HepG2 (cell line): Measurements from ENCODE around the gene ANKRD27. TPM values are rescaled to one million over a fixed set of nuclear protein-coding genes. Genes with fewer than 3 reads are reported as not detected.

ENCODE experiments used
- BORCS8-MEF2B ChIP-seq: sonication (generic); formaldehyde crosslinking; IDR thresholded peaks from 2 replicates; pipeline ENCODE4 v1.8.0; 2022; ENCODE audit warnings: mild to moderate bottlenecking, missing genetic modification reagents
- BRCA1 ChIP-seq: sonication (generic); formaldehyde crosslinking; IDR thresholded peaks from 2 replicates; pipeline ENCODE4 v1.4.0; 2020; ENCODE audit warnings: missing genetic modification reagents
- CC2D1A ChIP-seq: sonication (generic); formaldehyde crosslinking; IDR thresholded peaks from 2 replicates; pipeline ENCODE4 v1.8.1; 2023; ENCODE audit warnings: mild to moderate bottlenecking, missing genetic modification reagents
- HNRNPUL1 ChIP-seq: fragments of 200-400 bp; formaldehyde crosslinking; IDR thresholded peaks from 2 replicates; pipeline ENCODE4 v1.6.1; 2017; ENCODE audit warnings: low read depth, mild to moderate bottlenecking, low read length, moderate library complexity
- MLX ChIP-seq: IDR thresholded peaks from 2 replicates; pipeline ENCODE4 v1.6.1; 2016
- NBN ChIP-seq: fragments of 450-650 bp; conservative IDR thresholded peaks from 2 replicates; pipeline ENCODE4 v1.6.1; 2017
- PHF21A ChIP-seq: sonication (generic); formaldehyde crosslinking; IDR thresholded peaks from 2 replicates; pipeline ENCODE4 v1.5.0; 2020; ENCODE audit warnings: mild to moderate bottlenecking, missing genetic modification reagents
- RAD21 ChIP-seq: fragments of 450-650 bp; formaldehyde crosslinking; IDR thresholded peaks from 2 replicates; pipeline ENCODE4 v1.5.0; 2020; ENCODE audit warnings: mild to moderate bottlenecking
- RBM22 ChIP-seq: fragments of 200-400 bp; formaldehyde crosslinking; optimal IDR thresholded peaks from 2 replicates; pipeline ENCODE3; 2017; ENCODE audit warnings: mild to moderate bottlenecking, low read length, moderate library complexity
- SP5 ChIP-seq: IDR thresholded peaks from 2 replicates; pipeline ENCODE4 v1.6.1; 2016; ENCODE audit warnings: low read depth, borderline replicate concordance
- SUZ12 ChIP-seq: fragments of 150-350 bp; IDR thresholded peaks from 2 replicates; pipeline ENCODE4 v1.6.1; 2014; ENCODE audit warnings: low read depth, low read length
- UBTF ChIP-seq: sonication (generic); formaldehyde crosslinking; IDR thresholded peaks from 2 replicates; pipeline ENCODE4 v1.4.0; 2020; ENCODE audit warnings: mild to moderate bottlenecking, missing genetic modification reagents
- XBP1 ChIP-seq: sonication (generic); formaldehyde crosslinking; IDR thresholded peaks from 2 replicates; pipeline ENCODE4 v1.5.0; 2020; ENCODE audit warnings: missing genetic modification reagents
- ZBTB43 ChIP-seq: sonication (generic); formaldehyde crosslinking; conservative IDR thresholded peaks from 2 replicates; pipeline ENCODE4 v1.4.0; 2020; ENCODE audit warnings: missing genetic modification reagents
- ZNF10 ChIP-seq: sonication (generic); formaldehyde crosslinking; IDR thresholded peaks from 2 replicates; pipeline ENCODE4 v1.4.0; 2020; ENCODE audit warnings: mild to moderate bottlenecking, low read depth, missing genetic modification reagents, borderline replicate concordance
- ZNF224 ChIP-seq: sonication (generic); formaldehyde crosslinking; IDR thresholded peaks from 2 replicates; pipeline ENCODE4 v1.5.0; 2020; ENCODE audit warnings: mild to moderate bottlenecking, missing genetic modification reagents
- ZNF264 ChIP-seq: sonication (generic); formaldehyde crosslinking; IDR thresholded peaks from 2 replicates; pipeline ENCODE4 v1.4.0; 2020; ENCODE audit warnings: missing genetic modification reagents
- ZNF30 ChIP-seq: sonication (generic); formaldehyde crosslinking; IDR thresholded peaks from 2 replicates; pipeline ENCODE4 v1.5.0; 2020; ENCODE audit warnings: mild to moderate bottlenecking, missing genetic modification reagents
- ZNF704 ChIP-seq: sonication (generic); formaldehyde crosslinking; IDR thresholded peaks from 2 replicates; pipeline ENCODE4 v1.8.1; 2023; ENCODE audit warnings: mild to moderate bottlenecking, inconsistent platforms, moderate library complexity, missing genetic modification reagents, borderline replicate concordance
- ZNF75D ChIP-seq: sonication (generic); formaldehyde crosslinking; IDR thresholded peaks from 2 replicates; pipeline ENCODE4 v1.8.1; 2023; ENCODE audit warnings: missing genetic modification reagents, mild to moderate bottlenecking, borderline replicate concordance
- ZNF777 ChIP-seq: sonication (generic); formaldehyde crosslinking; IDR thresholded peaks from 2 replicates; pipeline ENCODE4 v1.4.0; 2020; ENCODE audit warnings: missing genetic modification reagents
- ZNF816 ChIP-seq: sonication (generic); formaldehyde crosslinking; IDR thresholded peaks from 2 replicates; pipeline ENCODE4 v1.8.0; 2022; ENCODE audit warnings: missing genetic modification reagents, mild to moderate bottlenecking, borderline replicate concordance
- ZNF839 ChIP-seq: sonication (generic); formaldehyde crosslinking; IDR thresholded peaks from 2 replicates; pipeline ENCODE4 v1.4.0; 2020; ENCODE audit warnings: missing genetic modification reagents, mild to moderate bottlenecking, borderline replicate concordance
- ZSCAN5A ChIP-seq: sonication (generic); formaldehyde crosslinking; IDR thresholded peaks from 2 replicates; pipeline ENCODE4 v1.8.0; 2022; ENCODE audit warnings: mild to moderate bottlenecking, missing genetic modification reagents, borderline replicate concordance
- polyA plus RNA-seq, 8 experiments: library from polyadenylated mRNA; depleted of rRNA in 3 of 8; stranded (reverse) in 7 of 8; unstranded in 1 of 8; fragments of >200 nt; fragmentation: Illumina TruSeq in 4 of 8; extraction: Trizol in 4 of 8; gene quantifications; 2 replicates each; pipeline versions ENCODE4 v1.2.1 to v1.2.3, GENCODE V29; 2011 to 2016; ENCODE audit warnings: low read depth in 4 of 8, missing spikeins in 1 of 8, mixed read lengths in 1 of 8; ENCODE audit not compliant: insufficient read depth in 1 of 8
- total RNA-seq, 5 experiments: library from RNA; depleted of rRNA; stranded (reverse); fragments of >200 nt; fragmentation: Illumina TruSeq; extraction: Trizol; gene quantifications; 2 replicates each; pipeline ENCODE4 v1.2.3, GENCODE V29; 2016; ENCODE audit warnings: low read depth in 1 of 5

The ANKRD27 gene
- total and polyA plus RNA-seq, 2 of the 13 experiments (the other 11 are each of a cell fraction or from before 2014, with no cell fraction given), result 22.2 to 23.7 TPM

GRCh38 chr19:32674931-32675719 lies at the start of gene ANKRD27 (continued):
- TF ChIP-seq UBTF, result peak; percentile 13; the same call in 1 of the 2 replicates
- TF ChIP-seq ZNF75D (CRISPR knock-in tag), result no peak
- TF ChIP-seq ZNF839 (CRISPR knock-in tag), result no peak
- TF ChIP-seq ZNF264 (CRISPR knock-in tag), result no peak
- 0 out of 2 replicates have a peak, but pooled peaks have one; percentile 37 for TF ChIP-seq PHF21A (CRISPR knock-in tag)
- TF ChIP-seq XBP1 (CRISPR knock-in tag), result no peak
- TF ChIP-seq RBM22, result no peak
- peak; percentile 54; the same call in 1 of the 2 replicates for TF ChIP-seq ZNF704 (CRISPR knock-in tag)
- no peak for TF ChIP-seq ZBTB43 (CRISPR knock-in tag)
- TF ChIP-seq ZSCAN5A (CRISPR knock-in tag), result no peak
- no peak for TF ChIP-seq BORCS8-MEF2B (CRISPR knock-in tag)
- TF ChIP-seq RAD21 (CRISPR knock-in tag), result no peak
- 0 out of 2 replicates have a peak, but pooled peaks have one; percentile 27 for TF ChIP-seq ZNF224 (CRISPR knock-in tag)
- no peak for TF ChIP-seq HNRNPUL1
- TF ChIP-seq CC2D1A (CRISPR knock-in tag), result no peak
- TF ChIP-seq SUZ12, result no peak
- peak; percentile 40; the same call in 1 of the 2 replicates for TF ChIP-seq ZNF777 (CRISPR knock-in tag)
- no peak for TF ChIP-seq MLX (CRISPR knock-in tag)
- TF ChIP-seq SP5, result peak; percentile 75; the same call in 1 of the 2 replicates
- TF ChIP-seq BRCA1, result no peak
- TF ChIP-seq ZNF30 (CRISPR knock-in tag), result peak; percentile 52; the same call in 1 of the 2 replicates
- TF ChIP-seq ZNF816, result no peak
- no peak for TF ChIP-seq NBN
- no peak for TF ChIP-seq ZNF10 (CRISPR knock-in tag)
